Astrocyte of the spinal cord (primary cell): ENCODE measurements around the gene ARNT2.
A peak's percentile ranks its signal among the peaks of the same experiment; 100 is the strongest.

Source experiments
- DNase-seq: peaks from one replicate; pipeline ENCODE4 v3.0.0; 2011; ENCODE audit warnings: low read depth, low spot score
- H3K4me3 ChIP-seq: 2 replicates; pipeline ENCODE4 v1.5.1; 2011; ENCODE audit warnings: low read depth, mild to moderate bottlenecking, low read length, moderate library complexity
- in situ Hi-C: cut with HindIII; loops from 2 replicates; pipeline ENCODE4 v1.10.0; 2017; ENCODE audit warnings: low sequenced_read_pairs
- TF ChIP-seq, protein P1 (sequence below): IDR thresholded peaks from 2 replicates; pipeline ENCODE4 v1.5.1; 2012; ENCODE audit warnings: low read depth, mild to moderate bottlenecking, low read length, inconsistent platforms

The ARNT2 gene

GRCh38 chr15:80549654-80550053, 145.5 kb downstream of the ARNT2 start:
- TF ChIP-seq, protein P1, sequence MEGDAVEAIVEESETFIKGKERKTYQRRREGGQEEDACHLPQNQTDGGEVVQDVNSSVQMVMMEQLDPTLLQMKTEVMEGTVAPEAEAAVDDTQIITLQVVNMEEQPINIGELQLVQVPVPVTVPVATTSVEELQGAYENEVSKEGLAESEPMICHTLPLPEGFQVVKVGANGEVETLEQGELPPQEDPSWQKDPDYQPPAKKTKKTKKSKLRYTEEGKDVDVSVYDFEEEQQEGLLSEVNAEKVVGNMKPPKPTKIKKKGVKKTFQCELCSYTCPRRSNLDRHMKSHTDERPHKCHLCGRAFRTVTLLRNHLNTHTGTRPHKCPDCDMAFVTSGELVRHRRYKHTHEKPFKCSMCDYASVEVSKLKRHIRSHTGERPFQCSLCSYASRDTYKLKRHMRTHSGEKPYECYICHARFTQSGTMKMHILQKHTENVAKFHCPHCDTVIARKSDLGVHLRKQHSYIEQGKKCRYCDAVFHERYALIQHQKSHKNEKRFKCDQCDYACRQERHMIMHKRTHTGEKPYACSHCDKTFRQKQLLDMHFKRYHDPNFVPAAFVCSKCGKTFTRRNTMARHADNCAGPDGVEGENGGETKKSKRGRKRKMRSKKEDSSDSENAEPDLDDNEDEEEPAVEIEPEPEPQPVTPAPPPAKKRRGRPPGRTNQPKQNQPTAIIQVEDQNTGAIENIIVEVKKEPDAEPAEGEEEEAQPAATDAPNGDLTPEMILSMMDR: no peak
- H3K4me3 ChIP-seq: peak overlapping the region; percentile 35
- in situ Hi-C loops: no loop called here
- DNase-seq: no peak

GRCh38 chr15:80550219-80550907, 146.2 kb downstream of the ARNT2 start:
- in situ Hi-C loops: no loop called here
- H3K4me3 ChIP-seq: peak overlapping the region; percentile 35
- peak; percentile 97 for DNase-seq
- TF ChIP-seq, protein P1: no peak

DNA sequence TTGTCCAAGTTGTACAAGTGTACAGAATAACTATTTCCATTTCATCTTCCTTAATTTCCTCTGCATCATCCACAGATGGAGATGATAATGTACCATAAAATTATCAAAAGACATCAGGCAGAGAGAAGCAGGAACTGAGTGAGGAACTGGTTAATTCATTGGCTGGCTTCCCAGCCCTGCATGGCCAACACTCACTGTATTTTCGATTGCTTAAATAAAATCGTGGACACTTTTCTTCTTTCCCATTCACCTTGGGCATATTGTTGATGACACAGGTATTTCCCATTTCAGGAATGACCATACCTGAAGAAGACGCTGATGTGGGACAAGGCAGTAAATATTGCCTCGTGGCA, 146.7 kb downstream of the ARNT2 start:
- DNase-seq: no peak
- in situ Hi-C loops: no loop called here
- peak overlapping the region; percentile 31 for H3K4me3 ChIP-seq
- TF ChIP-seq, protein P1: no peak

DNA sequence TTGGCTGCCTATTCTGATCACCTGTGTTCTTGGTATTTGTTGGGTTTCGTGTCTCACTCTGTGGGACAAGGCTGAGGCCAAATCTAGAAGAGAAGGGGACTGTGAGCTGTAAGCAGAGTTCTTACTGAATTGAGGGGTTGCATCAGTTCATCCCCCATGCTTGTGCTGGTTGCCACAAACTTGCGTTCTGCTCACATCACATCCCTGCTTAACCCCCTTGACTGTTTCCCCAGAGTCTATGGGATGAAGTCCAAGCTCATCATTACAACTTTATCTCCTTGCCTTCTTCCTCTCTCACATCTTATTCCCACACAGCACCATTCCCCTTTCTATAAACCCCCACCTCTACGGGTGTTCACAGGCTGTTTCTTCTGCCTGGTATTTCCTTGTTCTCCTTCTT, 147.2 kb downstream of the ARNT2 start:
- TF ChIP-seq, protein P1: no peak
- peak overlapping the region; percentile 31 for H3K4me3 ChIP-seq
- DNase-seq: no peak
- in situ Hi-C loops: no loop called here

DNA sequence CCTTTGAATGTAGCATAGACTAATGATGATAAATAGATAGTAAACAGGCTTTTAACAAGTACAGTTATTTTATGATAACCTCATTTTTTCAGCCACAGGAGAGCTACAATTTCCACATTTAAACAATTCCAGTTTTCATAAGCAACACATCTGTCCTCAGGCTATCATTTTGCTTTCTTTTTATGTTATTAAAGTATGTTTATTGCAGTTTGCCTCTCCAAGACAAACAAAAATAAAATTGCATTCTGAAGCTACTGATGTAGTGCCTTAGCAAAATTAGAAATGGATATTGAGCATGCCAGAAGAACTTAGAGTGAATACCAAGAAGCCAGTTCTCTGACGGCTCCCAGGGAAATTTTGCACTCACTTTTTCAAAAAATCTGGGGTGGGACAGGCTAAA, 150.4 kb downstream of the ARNT2 start:
- TF ChIP-seq, protein P1: no peak
- DNase-seq: no peak
- no peak overlapping the region for H3K4me3 ChIP-seq
- in situ Hi-C loops: no loop called here

- in situ Hi-C loops: no loop called here
- peak; percentile 20 for DNase-seq
- TF ChIP-seq, protein P1: no peak
- H3K4me3 ChIP-seq: no peak overlapping the region
Observed at GRCh38 chr15:80556694-80557367, 152.6 kb downstream of the ARNT2 start.
